CD14-positive monocyte (primary cell): ENCODE results near the gene MTFMT. TPM values are rescaled to one million over a fixed set of nuclear protein-coding genes. Genes with fewer than 3 reads are reported as not detected.

ENCODE experiments used
- DNase-seq, 3 donors: peaks; one replicate each; pipeline ENCODE4 v3.0.0-alpha.2; 2011 to 2022
- H2AFZ ChIP-seq: 2 replicates; pipeline ENCODE4 v1.6.0; 2012; ENCODE audit warnings: mild to moderate bottlenecking, low read depth, low read length, inconsistent platforms; ENCODE audit not compliant: insufficient read depth, poor library complexity, severe bottlenecking
- H3K27ac ChIP-seq, 2 donors: 1 replicate in 1 of 2; 2 replicates in 1 of 2; pipeline ENCODE4 v1.5.1; 2012 to 2013; ENCODE audit warnings: low read length in 2 of 2, control low read depth in 1 of 2, inconsistent platforms in 1 of 2, low read depth in 1 of 2, mild to moderate bottlenecking in 1 of 2
- H3K27me3 ChIP-seq, 2 donors: one replicate each; pipeline versions ENCODE4 v1.6.0 to v1.6.1; 2011 to 2013; ENCODE audit warnings: low read length in 2 of 2; ENCODE audit not compliant: control insufficient read depth in 2 of 2, insufficient read depth in 2 of 2
- H3K36me3 ChIP-seq, 2 donors: replicated peaks in 1 of 2; 1 replicate in 1 of 2; 2 replicates in 1 of 2; pipeline versions ENCODE4 v1.5.1 to v1.6.1; 2012 to 2013; ENCODE audit warnings: low read length in 2 of 2, control low read depth in 1 of 2, inconsistent platforms in 1 of 2, mild to moderate bottlenecking in 1 of 2; ENCODE audit not compliant: insufficient read depth in 2 of 2, control insufficient read depth in 1 of 2
- H3K4me1 ChIP-seq, 2 donors: 1 replicate in 1 of 2; 2 replicates in 1 of 2; pipeline versions ENCODE4 v1.5.1 to v1.6.1; 2012 to 2013; ENCODE audit warnings: low read length in 2 of 2, control low read depth in 1 of 2, inconsistent platforms in 1 of 2, mild to moderate bottlenecking in 1 of 2, moderate library complexity in 1 of 2; ENCODE audit not compliant: insufficient read depth in 2 of 2, control insufficient read depth in 1 of 2
- H3K4me2 ChIP-seq: replicated peaks from 2 replicates; pipeline ENCODE3; 2012; ENCODE audit warnings: low read length, moderate library complexity, mild to moderate bottlenecking; ENCODE audit not compliant: poor library complexity, severe bottlenecking; ENCODE audit errors: extremely low read depth
- H3K4me3 ChIP-seq, 3 experiments: fragments of 200-600 bp in 1 of 3; sonication (generic) in 1 of 3; replicated peaks in 1 of 3; 1 replicate in 2 of 3; 2 replicates in 1 of 3; pipeline ENCODE4 v1.5.1; 2011 to 2013; ENCODE audit warnings: low read length in 3 of 3, mild to moderate bottlenecking in 3 of 3, control low read depth in 2 of 3, low read depth in 2 of 3, inconsistent platforms in 1 of 3, moderate library complexity in 1 of 3
- H3K79me2 ChIP-seq: 2 replicates; pipeline ENCODE4 v1.6.0; 2012; ENCODE audit warnings: mild to moderate bottlenecking, control low read depth, inconsistent platforms, low read length, moderate library complexity; ENCODE audit not compliant: insufficient read depth
- H3K9ac ChIP-seq: 2 replicates; pipeline ENCODE4 v1.6.0; 2017; ENCODE audit warnings: low read length, mild to moderate bottlenecking; ENCODE audit not compliant: insufficient read depth, poor library complexity, severe bottlenecking
- H3K9me3 ChIP-seq, 2 donors: replicated peaks in 1 of 2; 1 replicate in 1 of 2; 2 replicates in 1 of 2; pipeline versions ENCODE4 v1.5.1 to v1.6.1; 2012 to 2013; ENCODE audit warnings: low read length in 2 of 2, control low read depth in 1 of 2; ENCODE audit not compliant: control insufficient read depth in 1 of 2, insufficient read depth in 1 of 2
- H4K20me1 ChIP-seq: 2 replicates; pipeline ENCODE4 v1.6.0; 2012; ENCODE audit warnings: mild to moderate bottlenecking, low read length, control low read depth, moderate library complexity; ENCODE audit not compliant: insufficient read depth
- H3K27ac Mint-ChIP-seq, 7 donors: one replicate each; pipeline ENCODE4 v1.8.0; 2020; ENCODE audit warnings: mild to moderate bottlenecking in 7 of 7, mixed read lengths in 7 of 7, moderate library complexity in 6 of 7, inconsistent platforms in 2 of 7
- H3K27me3 Mint-ChIP-seq, 3 donors: one replicate each; pipeline ENCODE4 v1.8.0; 2021 to 2022; ENCODE audit warnings: low read depth in 3 of 3, mild to moderate bottlenecking in 3 of 3, mixed read lengths in 3 of 3, moderate library complexity in 3 of 3, inconsistent platforms in 1 of 3
- H3K36me3 Mint-ChIP-seq, 2 donors: one replicate each; pipeline ENCODE4 v1.8.0; 2020; ENCODE audit warnings: mixed read lengths in 2 of 2, inconsistent platforms in 1 of 2, mild to moderate bottlenecking in 1 of 2
- H3K4me1 Mint-ChIP-seq: one replicate; pipeline ENCODE4 v1.8.0; 2020; ENCODE audit warnings: mild to moderate bottlenecking, mixed read lengths
- H3K4me3 Mint-ChIP-seq, 2 donors: one replicate each; pipeline ENCODE4 v1.8.0; 2020; ENCODE audit warnings: mild to moderate bottlenecking in 2 of 2, mixed read lengths in 2 of 2, moderate library complexity in 1 of 2
- H3K9me3 Mint-ChIP-seq, 7 donors: one replicate each; pipeline ENCODE4 v1.8.0; 2020 to 2022; ENCODE audit warnings: mixed read lengths in 7 of 7, mild to moderate bottlenecking in 6 of 7, moderate library complexity in 6 of 7, inconsistent platforms in 2 of 7
- CTCF ChIP-seq: fragments of 200-600 bp; IDR thresholded peaks from one replicate; pipeline ENCODE4 v1.8.0; 2022; ENCODE audit warnings: antibody characterized with exemption, mild to moderate bottlenecking
- WGBS: methylation state at CpG from one replicate; pipeline ENCODE4 v1.1.5; 2013; ENCODE audit warnings: missing lambda C conversion rate; ENCODE audit not compliant: insufficient coverage; 5-methylcytosine and 5-hydroxymethylcytosine counted together
- intact Hi-C, 2 donors: fragments of 100-400 bp; cut with micrococcal nuclease; formaldehyde crosslinking; loops; one replicate each; pipeline versions ENCODE4 v1.15.0 to v1.15.1; 2023
- polyA plus RNA-seq, 3 donors: library from polyadenylated mRNA; depleted of rRNA in 1 of 3; unstranded in 2 of 3; stranded (reverse) in 1 of 3; fragments of 300-500 nt in 2 of 3; fragments of >200 nt in 1 of 3; fragmentation: Illumina TruSeq in 2 of 3; gene quantifications; 1 replicate in 2 of 3; 2 replicates in 1 of 3; pipeline ENCODE4 v1.2.3, GENCODE V29; 2012 to 2021

Gene MTFMT
- polyA plus RNA-seq, 3 donors, result 5.1 to 10.8 (median 9.0) TPM

- Mint-ChIP-seq H3K4me3 (no peak overlapping the region), H3K9me3 (peaks cover 0 to 2% (median 0%) of the 10 kb centered on the region in 7 donors), H3K36me3 (peaks cover 18 to 35% of the 10 kb centered on the region in 2 donors), H3K27me3 (peaks cover 0 to under 1% (median 0%) of the 10 kb centered on the region in 3 donors), H3K4me1 (peaks cover 2% of the 10 kb centered on the region), H3K27ac (no peak overlapping the region)
- no peak overlapping the region for H3K9ac ChIP-seq
- no peak overlapping the region for H2AFZ ChIP-seq
- WGBS, result 100% methylated on average over 1 of the region's 3 CpGs
- no peaks in the 10 kb centered on the region for H3K79me2 ChIP-seq
- no peaks in the 10 kb centered on the region for H4K20me1 ChIP-seq
- no peak for TF ChIP-seq CTCF
- no peak overlapping the region for H3K4me3 ChIP-seq
- peaks cover 7 to 24% of the 10 kb centered on the region in 2 donors for H3K36me3 ChIP-seq
- intact Hi-C loops, result no loop called here
- H3K9me3 ChIP-seq, result no peaks in the 10 kb centered on the region
- H3K4me2 ChIP-seq, result no peak overlapping the region
- H3K27me3 ChIP-seq, result no peaks in the 10 kb centered on the region
- no peaks in the 10 kb centered on the region for H3K4me1 ChIP-seq
- DNase-seq, result no peak
- H3K27ac ChIP-seq, result no peak overlapping the region
These were observed 24.4 kb downstream of the MTFMT start for GRCh38 chr15:65004993-65005392.

GRCh38 chr15:64997745-64998375 lies 31.6 kb downstream of the MTFMT start:
- H3K4me3 Mint-ChIP-seq, result no peak overlapping the region
- Histone ChIP-seq H3K27ac (no peak overlapping the region), H4K20me1 (no peaks in the 10 kb centered on the region), H3K9ac (no peak overlapping the region), H3K36me3 (peaks cover 1 to 5% of the 10 kb centered on the region in 2 donors), H3K4me1 (no peaks in the 10 kb centered on the region), H3K4me3 (no peak overlapping the region), H3K27me3 (no peaks in the 10 kb centered on the region), H2AFZ (no peak overlapping the region), H3K4me2 (no peak overlapping the region), H3K79me2 (no peaks in the 10 kb centered on the region), H3K9me3 (no peaks in the 10 kb centered on the region)
- H3K4me1 Mint-ChIP-seq, result peaks cover 3% of the 10 kb centered on the region
- DNase-seq, result no peak
- H3K9me3 Mint-ChIP-seq, result no peaks in the 10 kb centered on the region
- H3K36me3 Mint-ChIP-seq, result peaks cover 3 to 16% of the 10 kb centered on the region in 2 donors
- H3K27ac Mint-ChIP-seq, result no peak overlapping the region
- peaks cover 0 to 4% (median 3%) of the 10 kb centered on the region in 3 donors for H3K27me3 Mint-ChIP-seq
- intact Hi-C loops, result no loop called here
- TF ChIP-seq CTCF, result no peak
- WGBS, result no CpG with 5 or more reads among the region's 4 CpGs
